ENCODE measurements around the gene SPZ1.
A peak's percentile ranks its signal among the peaks of the same experiment; 100 is the strongest.
"Not testable (repeated sequence)": the region's sequence is repeated elsewhere in the genome, so short reads cannot be mapped to it uniquely, and the experiment has no call there.

The SPZ1 gene

GRCh38 chr5:80341016-80341775, 21.4 kb downstream of the SPZ1 start:
- no peak for DNase-seq

- no peak for DNase-seq
Measured at GRCh38 chr5:80343067-80343466, 23.3 kb downstream of the SPZ1 start.

- DNase-seq, result peak in 1 of 2 experiments; percentile 30
Measured at GRCh38 chr5:80346055-80346454, 26.3 kb downstream of the SPZ1 start.

GRCh38 chr5:80348171-80348570, 28.4 kb downstream of the SPZ1 start:
- no peak for DNase-seq

- DNase-seq, result not testable (repeated sequence)
Measured at GRCh38 chr5:80351019-80351418, 31.2 kb downstream of the SPZ1 start.

- no peak for DNase-seq
Measured at GRCh38 chr5:80355686-80356085, 35.9 kb downstream of the SPZ1 start.

GRCh38 chr5:80357671-80358070, 37.9 kb downstream of the SPZ1 start:
- no peak for DNase-seq

- DNase-seq, result no peak
Measured at GRCh38 chr5:80360914-80361444, 41.2 kb downstream of the SPZ1 start.

GRCh38 chr5:80364892-80365291, 45.1 kb downstream of the SPZ1 start:
- no peak for DNase-seq

- DNase-seq, result peak; percentile 39 to 44
Measured at GRCh38 chr5:80368661-80369480, 49.1 kb downstream of the SPZ1 start.

- DNase-seq, result peak; percentile 53 to 54
Measured at GRCh38 chr5:80369521-80369920, 49.7 kb downstream of the SPZ1 start.

- no peak for DNase-seq
Measured at GRCh38 chr5:80370390-80370789, 50.6 kb downstream of the SPZ1 start.

Data from NCI-H526 (cell line).